Brain pericyte (primary cell): Measurements from ENCODE around the gene MAN2B2.
"Not testable (repeated sequence)": the region's sequence is repeated elsewhere in the genome, so short reads cannot be mapped to it uniquely, and the experiment has no call there.

Experiments used
- DNase-seq: peaks from one replicate; pipeline ENCODE4 v3.0.0-alpha.2; 2012; ENCODE audit warnings: low read depth, low spot score

Gene MAN2B2

DNA sequence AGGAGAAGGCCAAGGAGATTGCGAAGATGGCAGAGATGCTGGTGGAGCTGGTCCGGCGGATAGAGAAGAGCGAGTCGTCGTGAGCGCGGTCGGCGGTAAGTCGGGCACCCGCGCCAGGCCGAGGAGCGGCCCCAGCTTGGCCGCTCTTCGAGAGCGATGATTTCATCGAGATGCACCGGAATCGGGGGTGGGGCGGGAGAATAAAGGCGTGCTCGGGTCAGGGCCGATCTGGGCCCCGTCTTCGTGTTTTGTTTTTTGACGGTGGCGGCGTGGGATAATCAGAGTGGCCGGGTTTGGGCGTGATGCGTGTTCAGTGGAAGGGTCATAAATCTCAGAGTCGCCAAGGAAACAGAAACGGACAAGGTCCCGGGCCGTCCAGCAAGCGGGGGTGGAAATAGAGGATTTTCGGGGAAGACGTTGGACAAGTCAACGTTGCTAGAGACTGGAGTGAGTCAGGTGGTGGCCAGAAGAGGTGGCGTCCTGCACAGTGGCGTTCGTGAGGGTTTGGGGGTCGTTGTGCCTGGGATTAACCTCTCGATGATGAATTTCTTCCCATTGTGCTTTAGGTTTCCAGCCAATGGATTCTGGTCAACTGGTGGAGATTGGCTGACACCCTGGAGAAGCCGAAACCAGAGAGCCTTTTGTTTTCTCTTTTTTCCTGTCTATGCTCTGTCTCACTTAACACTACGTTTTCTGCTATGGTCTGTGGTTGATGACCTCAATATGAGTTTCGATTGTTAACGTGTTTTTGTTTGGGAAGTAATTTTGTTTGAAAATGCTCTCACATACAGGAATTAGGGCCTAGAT, 66.4 kb downstream of the MAN2B2 start:
- no peak for DNase-seq

DNA sequence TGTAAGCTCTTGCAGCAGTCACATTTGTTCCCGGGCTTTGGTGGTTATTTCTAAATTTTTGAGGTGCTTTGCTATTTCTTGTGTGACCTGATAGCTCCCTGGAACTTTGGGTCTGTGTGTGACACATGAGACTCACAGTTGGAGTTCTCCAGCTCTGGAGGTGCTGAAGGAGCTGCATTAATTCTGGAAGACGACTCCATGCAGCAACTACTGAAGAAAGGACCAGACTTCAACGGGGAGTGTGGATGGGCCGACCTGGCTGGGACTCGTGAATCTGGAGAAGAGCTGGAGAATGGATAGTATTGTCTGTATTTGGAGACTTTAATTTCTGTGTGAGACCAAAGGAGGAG, 67.0 kb downstream of the MAN2B2 start:
- DNase-seq = no peak

DNA sequence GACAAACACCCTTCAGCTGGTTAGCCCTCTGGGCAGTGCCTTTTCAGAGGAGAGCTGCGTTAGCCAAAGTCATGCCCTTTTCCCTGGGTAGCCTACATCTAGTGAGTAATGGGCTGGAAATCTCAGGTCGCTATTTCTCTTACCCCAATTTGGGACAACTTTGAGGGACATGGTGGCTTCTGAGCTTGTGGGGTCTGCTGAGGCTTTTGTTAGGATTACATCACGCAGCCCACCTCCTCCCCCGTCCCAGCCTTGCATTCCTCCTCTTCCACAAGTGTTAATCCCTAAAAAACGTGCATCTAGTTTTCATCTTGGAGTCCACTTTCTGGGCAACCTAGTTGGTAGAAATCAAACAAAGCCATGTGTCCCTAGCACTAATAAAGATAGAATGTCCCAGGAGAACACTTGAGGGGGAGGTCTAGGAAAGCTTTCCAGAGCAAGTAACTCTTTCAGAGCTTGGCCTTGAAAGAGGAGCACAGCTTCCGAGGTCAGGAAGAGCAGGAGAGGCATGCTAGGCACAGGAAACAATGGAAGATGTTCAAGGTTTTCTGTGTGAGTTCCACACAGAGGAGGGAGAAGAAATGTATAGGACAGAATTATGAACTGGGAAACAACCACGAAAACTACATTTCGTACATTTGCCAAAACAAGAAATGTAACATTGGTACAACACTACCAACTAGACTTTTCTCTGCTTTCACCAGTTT, 68.3 kb downstream of the MAN2B2 start:
- no peak for DNase-seq

DNA sequence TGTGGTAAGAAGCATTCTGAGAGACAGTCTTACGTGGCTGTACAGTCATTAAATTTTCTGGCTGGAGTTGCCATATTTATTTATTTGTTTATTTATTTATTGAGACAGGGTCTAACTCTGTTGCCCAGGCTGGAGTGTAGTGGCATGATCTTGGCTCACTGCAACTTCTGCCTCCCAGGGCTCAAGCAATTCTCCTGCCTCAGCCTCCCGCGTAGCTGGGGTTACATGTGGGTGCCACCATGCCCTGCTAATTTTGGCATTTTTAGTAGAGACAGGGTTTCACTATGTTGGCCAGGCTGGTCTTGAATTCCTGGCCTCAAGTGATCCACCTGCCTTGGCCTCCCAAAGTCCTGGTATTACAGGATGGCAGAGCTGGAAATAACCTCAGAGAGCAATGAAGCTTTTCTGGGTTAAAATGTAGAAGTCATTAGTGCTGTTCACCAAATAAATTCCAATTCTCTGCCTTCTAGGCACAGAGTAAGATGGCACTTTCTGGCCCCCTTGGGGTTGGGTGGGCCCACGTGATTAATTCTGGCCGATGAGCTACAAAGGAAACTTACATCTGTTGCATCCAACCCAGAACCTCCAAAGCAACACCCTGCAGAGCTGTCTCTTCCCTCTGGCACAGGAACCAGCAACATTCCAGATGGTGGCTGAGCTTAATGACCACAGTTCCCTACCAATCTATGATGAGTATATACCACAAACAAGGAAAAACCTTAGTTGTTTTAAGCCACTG, 70.0 kb downstream of the MAN2B2 start:
- no peak for DNase-seq

DNA sequence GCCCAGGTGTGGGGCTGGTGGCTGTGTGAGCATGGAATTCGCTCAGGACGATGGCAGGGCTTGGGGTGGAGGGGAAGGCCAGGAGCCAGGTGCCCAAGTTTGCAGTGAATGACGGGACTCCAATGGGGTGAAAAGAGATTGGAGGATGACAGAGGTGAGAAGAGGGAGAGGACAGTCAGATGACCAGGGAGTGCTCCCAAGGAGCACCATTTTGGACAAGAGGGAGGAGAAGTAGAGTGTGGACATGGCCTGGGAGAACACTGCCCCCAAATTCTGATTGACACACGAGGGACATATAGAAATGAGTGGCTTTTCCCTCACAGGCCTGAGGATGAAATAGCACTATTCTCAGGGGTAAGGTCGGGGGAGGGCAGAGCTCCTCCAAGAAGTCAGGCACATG, 72.2 kb downstream of the MAN2B2 start:
- DNase-seq = no peak

DNA sequence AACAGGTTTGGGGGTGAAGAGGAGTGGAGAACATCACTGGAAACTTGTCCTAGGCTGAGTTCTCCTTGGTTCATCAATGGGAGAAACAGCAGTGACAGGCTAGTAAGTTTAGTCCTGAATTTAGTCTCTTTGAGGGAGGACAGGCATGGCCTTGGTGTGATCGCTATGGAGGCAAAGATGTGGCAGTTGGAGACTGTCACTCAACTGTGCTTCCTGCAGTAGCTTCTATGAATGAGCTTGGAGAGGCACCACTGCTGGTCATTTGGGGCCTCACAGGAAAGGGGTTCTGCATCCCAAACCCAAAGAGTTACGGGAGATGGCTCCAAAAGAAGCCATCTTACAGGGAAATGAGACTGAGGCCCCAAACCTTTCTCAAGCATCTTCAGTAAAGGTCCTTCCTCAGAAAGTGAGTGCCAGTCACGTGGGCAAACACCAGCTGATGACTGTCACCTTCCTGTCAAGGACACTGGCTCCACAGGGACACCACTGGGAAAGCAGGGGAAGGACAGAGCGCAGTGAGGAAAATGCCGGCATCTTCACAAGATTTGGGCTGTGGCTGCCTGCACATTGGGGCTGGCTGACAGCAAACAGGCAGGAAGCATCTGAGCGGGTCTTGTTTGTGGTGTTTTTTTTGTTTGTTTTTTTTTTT, 72.7 kb downstream of the MAN2B2 start:
- no peak for DNase-seq

DNA sequence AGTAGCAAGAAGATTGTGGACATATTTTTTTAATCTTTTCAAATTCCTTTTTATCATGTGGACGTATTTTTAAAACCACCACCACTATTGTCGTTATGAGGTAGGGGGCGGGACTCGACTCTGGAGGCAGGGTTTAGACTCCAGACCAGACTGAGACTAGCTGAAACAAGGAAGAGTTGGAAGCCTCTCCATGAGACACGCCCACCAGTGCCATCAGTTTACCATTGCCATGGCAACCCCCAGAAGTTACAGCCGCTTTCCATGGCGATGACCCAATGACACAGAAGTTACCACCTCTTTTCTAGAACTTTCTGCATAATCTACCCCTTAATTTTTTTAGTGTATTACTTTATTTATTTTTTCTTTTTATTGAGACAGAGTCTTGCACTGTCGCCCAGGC, 74.2 kb downstream of the MAN2B2 start:
- no peak for DNase-seq

DNA sequence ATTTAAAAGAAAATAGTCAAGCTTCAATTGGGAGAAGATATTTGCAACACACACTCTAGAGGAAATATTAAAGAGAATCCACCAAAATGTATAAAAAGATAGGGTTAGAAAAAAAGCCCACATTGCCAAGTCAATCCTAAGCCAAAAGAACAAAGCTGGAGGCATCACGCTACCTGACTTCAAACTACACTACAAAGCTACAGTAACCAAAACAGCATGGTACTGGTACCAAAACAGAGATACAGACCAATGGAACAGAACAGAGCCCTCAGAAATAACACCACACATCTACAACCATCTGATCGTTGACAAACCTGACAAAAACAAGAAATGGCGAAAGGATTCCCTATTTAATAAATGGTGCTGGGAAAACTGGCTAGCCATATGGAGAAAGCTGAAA, 79.2 kb downstream of the MAN2B2 start:
- DNase-seq = not testable (repeated sequence)

DNA sequence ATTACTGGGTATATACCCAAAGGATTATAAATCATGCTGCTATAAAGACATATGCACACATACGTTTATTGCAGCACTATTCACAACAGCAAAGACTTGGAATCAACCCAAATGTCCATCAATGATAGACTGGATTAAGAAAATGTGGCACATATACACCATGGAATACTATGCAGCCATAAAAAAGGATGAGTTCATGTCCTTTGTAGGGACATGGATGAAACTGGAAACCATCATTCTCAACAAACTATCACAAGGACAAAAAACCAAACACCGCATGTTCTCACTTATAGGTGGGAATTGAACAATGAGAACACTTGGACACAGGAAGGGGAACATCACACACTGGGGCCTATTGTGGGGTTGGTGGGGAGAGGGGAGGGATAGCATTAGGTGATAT, 80.3 kb downstream of the MAN2B2 start:
- DNase-seq = not testable (repeated sequence)

DNA sequence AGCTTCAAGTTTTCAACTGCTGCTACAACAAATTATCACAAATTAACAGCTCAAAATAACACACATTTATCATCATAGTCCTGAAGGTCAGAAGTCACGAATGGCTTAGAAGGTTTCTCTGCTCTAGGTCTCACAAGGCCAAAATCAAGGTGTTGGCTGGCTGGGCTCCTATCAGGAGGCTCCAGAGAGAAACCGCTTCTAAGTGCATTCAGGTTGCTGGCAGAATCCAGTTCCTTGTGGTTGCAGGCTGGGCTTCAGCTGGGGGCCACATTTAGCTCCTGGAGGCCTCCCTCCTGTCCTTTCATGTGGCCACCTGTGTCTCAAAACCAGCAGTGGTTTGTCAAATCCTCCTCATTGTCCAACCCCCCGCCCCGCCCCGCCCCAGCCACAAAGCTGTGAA, 80.9 kb downstream of the MAN2B2 start:
- no peak for DNase-seq

DNA sequence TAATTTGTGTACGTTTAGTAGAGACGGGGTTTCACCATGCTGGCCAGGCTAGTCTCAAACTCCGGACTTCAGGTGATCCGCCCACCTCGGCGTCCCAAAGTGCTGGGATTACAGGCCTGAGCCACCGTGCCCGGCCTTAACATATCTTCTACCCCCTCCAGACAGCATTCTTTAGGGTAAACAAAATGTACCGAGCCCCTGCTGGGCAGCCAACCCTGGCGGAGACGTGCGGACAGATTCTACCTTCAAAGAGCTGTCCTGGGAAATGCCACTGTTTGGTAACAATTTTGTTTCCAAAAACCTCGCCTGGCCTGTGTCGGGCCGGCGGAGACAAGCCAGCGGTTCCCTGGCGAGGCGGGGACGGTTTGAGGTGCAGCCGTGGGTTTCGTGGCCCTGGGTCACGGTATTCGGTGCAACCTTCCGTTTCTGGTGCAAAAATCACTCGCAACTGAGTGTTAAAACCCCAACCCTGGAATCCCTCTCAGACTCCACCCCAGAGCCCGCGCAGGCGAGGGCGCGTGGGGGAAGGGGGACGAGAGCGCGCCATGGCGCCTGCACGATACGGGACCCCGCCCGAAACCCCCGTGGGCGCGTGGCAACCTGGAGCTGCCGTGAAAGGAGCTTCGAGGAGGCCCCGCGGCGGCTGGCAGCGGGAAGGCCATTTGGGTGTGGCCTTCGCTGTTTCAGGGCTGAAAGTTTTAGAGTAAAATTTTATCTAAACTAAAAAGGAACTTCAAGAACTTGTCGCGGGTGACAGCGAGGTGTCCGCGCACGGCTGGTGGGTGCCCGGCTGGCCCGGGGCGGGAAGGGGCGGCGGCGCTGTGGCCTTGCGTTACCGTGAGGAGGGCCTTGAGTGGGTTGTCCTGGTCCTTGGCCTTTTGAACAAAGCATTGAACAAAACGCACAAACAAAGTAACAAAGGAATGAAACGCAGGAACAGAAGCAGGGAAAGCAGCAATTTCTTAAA, 82.5 kb downstream of the MAN2B2 start:
- DNase-seq = no peak

DNA sequence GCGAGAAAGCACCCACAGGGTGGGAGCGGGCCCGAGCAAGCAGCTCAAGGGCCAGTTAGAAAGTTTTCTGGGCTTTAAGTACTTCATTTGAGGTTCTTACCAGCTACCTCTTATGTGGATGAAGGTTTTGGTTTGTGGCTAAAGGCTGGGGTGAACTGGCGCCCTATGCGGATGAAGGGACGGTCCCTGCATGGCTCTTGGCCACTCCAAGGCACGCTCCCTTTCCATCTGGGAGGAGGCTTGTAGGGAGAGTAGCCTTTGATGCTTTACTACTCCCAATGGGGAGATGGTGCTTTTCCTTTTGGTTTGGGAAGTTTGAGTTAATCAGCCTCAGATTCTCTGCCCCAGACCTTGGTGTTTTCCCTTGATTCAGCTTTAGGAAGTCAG, 83.2 kb downstream of the MAN2B2 start:
- no peak for DNase-seq

DNA sequence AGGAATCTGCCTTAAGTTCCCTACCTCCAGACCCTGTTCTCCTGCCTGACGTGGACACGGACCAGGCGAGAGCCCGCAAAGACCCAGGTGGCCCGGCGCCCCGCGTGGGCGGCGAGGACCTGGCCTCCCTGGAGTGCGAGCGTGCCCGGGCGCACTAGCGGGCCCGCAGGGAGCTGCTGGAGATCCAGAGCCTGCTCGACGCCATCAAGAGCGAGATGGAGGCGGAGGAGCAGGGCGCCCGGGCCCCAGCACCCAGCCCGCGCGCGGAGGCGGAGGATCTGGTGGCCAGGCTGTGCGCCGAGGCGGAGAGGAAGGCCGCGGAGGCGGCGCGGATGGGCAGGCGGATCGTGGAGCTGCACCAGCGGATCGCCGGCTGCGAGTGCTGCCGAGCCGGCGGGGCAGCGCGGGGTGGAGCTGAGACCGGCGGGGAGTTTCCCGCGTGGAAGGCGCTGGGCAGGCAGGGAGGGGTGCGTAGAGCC, 83.6 kb downstream of the MAN2B2 start:
- DNase-seq = no peak

DNA sequence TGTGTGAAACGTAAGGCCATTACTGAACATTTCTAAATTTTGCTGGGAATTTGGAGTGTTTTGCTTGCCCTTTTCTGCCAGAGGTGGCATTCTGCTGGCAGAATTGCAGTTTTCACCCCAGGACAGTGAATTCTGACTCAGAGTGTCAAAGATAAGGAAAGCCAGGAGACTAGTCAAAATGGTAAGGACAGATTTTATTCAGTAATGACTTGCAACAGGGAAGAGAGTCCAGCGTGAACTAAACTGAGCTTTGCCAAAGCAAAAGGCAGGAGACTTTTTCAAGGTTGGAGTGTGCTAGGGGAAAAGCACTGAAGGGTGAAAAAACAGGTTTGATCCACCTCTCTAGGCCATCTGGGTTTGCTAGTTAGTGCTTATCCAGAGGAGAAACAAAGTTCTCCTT, 84.9 kb downstream of the MAN2B2 start:
- DNase-seq = no peak

DNA sequence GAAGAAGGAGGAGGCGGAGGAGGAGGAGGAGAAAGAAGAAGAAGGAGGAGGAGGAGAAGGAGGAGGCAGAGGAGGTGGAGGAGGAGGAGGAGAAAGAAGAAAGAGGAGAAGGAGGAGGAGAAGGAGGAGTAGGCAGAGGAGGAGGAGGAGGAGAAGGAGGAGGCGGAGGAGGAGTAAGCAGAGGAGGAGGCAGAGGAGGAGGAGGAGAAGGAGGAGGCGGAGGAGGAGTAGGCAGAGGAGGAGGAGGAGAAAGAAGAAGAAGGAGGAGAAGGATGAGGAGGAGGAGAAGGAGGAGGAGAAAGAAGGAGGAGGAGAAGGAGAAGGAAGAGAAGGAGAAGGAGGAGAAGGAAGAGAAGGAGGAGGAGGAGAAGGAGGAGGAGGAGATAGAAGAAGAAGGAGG, 85.4 kb downstream of the MAN2B2 start:
- DNase-seq = no peak

DNA sequence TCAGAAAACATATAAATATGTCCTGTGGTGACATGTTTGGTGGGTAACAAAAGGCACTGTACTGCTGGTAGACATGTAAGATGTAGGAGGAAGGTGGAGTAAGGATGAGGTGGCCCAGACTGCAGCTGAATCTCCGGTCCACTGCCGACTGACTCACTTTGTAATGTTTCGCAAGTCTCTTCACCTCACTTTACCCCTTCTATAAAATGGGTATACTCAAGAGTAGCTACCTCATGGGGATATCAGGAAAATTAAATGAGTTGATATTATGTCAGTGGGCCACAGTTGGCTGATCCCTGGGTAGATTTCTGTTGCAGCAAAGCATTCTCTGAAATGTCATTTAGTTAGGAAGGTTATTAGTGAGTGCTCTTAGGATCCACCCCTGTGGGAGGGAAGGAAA, 87.6 kb downstream of the MAN2B2 start:
- DNase-seq = no peak

DNA sequence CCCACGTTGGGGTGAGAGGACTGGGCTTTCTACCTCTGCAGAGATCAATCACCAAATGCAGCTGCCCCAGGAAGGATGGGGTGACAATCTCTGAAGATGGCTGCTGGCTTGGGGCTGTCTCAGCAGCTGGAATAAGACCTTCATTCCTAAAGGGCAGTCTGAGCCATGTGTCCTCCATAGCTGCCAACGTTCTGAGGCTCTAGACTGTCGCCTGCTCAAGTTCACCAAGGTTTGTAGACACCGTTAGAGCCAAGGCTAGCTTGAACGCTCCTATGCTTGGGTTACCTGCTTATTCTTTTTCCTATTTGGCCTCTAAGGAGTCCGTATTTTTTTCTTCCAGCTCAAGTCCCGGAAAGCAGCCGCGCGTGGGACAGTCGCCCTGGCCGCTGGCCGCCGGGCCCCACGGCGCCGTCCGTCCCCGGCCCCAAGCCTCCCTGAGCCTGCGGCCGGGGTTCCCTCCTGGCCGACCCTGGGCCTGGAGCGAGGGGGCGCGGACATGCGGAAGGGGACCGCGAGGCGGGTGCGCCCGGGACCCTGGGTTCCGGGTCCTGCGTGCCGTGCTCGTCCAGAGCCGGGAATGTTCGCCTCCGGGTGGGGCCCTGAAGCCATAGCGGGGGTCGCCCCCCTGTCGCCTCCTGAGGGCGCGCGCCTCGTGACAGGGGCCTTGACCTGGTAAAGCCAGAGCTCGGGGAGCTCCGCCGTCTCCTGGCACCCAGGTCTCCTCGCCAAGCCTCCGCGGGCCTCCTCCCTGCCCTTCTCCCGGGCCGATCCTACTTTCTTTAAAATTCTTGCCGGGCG, 88.8 kb downstream of the MAN2B2 start:
- DNase-seq = no peak

DNA sequence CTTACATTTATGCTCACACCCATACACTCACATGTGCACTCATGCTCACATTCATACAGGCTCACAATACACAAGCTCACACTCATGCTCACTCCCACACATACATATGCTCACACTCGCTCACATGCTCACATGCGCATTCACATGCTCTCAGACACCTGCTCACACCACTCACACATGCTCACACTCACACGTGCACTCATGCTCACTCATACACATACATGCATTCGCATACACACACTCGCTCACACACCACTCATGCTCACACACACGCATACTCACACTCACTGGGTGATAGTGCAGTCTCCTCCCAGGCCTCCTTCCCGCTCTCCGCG, 90.3 kb downstream of the MAN2B2 start:
- DNase-seq = no peak

DNA sequence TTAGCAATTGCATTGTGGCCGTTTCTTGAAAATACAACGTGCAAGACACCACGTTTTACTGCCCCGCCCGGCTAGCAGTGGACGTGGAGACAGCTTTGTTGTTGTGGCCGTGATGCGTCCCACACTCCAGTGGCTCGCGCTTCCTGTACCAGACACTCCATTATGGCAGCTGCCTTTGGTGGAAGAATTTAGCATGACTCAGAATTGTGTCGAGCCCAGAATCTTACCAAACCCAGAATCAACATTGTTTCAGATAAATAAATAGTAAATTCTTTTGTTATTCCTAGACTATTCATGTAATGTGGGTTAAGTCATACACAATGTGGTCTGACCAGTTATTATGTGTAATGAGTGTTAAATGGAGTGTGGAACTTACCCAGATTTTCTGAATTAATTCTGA, 93.4 kb downstream of the MAN2B2 start:
- DNase-seq = no peak

DNA sequence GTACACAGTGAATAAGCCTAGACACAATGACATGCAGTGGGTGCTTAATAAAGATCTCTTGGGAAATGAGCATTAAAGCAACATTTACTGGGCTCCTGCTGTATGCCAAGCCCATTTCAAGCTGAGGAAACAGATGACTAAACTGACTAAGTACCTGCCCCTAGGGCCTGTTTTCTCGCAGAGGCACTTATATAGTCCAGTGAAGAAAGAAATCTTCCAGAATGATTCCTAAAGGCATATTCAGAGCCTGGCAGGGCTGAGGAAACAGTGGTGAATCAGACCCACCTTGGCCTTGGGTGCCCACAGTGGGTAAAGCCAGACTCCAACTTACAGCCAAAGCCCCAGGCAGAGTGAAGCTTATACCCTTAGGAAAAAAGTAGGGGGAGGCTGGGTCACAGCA, 96.7 kb downstream of the MAN2B2 start:
- no peak for DNase-seq
